Mammary epithelial cell (primary cell): ENCODE results near the gene TINAGL1.

Experiments used
- CTCF ChIP-seq, 2 donors: IDR thresholded peaks in 1 of 2; conservative IDR thresholded peaks in 1 of 2; 2 replicates each; pipeline ENCODE4 v1.5.1; 2011 to 2012; ENCODE audit warnings: inconsistent platforms in 2 of 2, low read length in 2 of 2, mild to moderate bottlenecking in 2 of 2, control low read depth in 1 of 2, low read depth in 1 of 2; ENCODE audit not compliant: insufficient read depth in 1 of 2; ENCODE audit errors: extremely low read depth in 1 of 2
- EZH2 ChIP-seq: IDR thresholded peaks from 2 replicates; pipeline ENCODE4 v1.6.1; 2012; ENCODE audit warnings: low read length, inconsistent platforms, borderline replicate concordance

GRCh38 chr1:31614414-31615005 is 38.2 kb downstream of the TINAGL1 start:
- TF ChIP-seq CTCF (conservative IDR thresholded peaks at IDR 0.05 in 1 of 2, IDR thresholded peaks at IDR 0.05 in 1 of 2; ENCODE audit: extremely low read depth in 1 of 2, insufficient read depth in 1 of 2, low read depth in 1 of 2, low read length in 2 of 2) (no peak), EZH2 (no peak)
